SW480 (cell line): ENCODE measurements around the gene SERAC1.
"Not testable (repeated sequence)": the region's sequence is repeated elsewhere in the genome, so short reads cannot be mapped to it uniquely, and the experiment has no call there.

Source experiments
- DNase-seq: peaks from one replicate; pipeline ENCODE4 v3.0.0-alpha.2; 2016; ENCODE audit warnings: low spot score

SERAC1 gene

GRCh38 chr6:158174514-158174913 is 6.5 kb upstream of the SERAC1 start:
- DNase-seq: no peak

DNA sequence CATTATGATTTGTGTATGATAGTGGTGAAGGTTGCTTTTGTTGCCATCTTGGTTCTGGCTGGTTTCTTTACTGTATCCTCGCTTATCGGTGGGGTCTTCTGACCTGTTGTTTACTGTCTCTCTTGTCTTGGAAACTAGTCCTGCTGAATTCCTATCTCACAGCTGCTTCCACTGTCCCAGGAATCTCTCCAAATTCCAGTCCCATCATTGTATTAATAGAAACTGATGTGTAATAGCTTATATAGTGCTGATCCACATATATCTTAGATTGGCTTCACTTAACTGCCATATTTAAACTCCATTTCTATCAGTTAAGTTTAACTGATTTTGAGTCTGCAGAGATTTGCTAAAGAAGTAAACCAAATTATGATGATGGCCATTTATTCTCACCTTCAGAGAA is 6.0 kb upstream of the SERAC1 start:
- DNase-seq: no peak

DNA sequence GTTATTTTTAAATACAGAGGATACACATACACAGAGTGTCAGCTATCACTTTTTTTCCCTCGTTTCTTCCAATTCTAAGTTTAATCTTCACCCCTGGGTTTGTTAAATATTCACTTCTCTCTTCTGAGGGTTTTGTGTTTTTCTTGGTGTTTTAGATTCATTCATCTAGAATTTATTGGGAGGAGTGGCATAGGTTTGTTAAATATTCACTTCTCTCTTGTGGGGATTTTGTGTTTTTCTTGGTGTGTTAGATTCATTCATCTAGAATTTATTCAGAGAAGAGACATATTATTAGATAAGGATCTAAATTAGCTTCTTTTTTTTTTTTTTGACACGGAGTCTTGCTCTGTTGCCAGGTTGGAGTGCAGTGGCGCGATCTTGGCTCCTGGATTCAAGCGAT is 3.9 kb upstream of the SERAC1 start:
- DNase-seq: no peak

DNA sequence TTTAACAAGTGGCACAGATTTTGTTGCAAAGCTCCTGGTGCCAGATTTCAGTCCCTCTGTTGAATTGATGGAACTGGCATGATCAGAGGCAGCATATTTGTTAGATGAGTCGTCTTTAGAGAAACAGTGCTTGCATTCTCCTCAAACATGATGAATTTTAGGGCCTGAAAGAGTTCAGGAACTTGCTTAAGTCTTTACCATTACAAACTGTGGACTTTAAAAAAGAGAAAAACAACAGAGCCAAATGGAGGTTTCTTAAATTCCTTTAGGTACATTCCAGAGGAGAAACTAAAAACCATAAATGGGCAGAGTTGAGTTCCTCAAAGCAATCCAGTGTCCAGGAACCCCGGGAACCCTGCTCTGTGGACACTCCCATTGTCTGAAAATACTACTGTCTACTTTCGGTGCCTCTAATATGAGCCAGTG is 2.6 kb upstream of the SERAC1 start:
- DNase-seq: peak; percentile 18

DNA sequence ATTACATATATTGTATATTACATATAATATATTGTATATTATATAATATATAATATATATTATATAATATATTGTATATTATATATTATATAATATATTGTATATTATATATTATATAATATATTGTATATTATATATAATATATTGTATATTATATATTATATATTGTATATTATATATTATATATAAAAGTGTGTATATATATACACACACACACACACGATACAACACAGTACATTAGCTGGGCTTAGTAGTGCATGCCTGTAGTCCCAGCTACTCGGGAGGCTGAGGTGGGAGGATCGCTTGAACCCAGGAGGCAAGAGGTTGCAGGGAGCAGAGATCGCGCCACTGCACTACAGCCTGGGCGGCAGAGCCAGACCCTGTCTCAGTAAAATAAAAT is 1.6 kb upstream of the SERAC1 start:
- not testable (repeated sequence) for DNase-seq

DNA sequence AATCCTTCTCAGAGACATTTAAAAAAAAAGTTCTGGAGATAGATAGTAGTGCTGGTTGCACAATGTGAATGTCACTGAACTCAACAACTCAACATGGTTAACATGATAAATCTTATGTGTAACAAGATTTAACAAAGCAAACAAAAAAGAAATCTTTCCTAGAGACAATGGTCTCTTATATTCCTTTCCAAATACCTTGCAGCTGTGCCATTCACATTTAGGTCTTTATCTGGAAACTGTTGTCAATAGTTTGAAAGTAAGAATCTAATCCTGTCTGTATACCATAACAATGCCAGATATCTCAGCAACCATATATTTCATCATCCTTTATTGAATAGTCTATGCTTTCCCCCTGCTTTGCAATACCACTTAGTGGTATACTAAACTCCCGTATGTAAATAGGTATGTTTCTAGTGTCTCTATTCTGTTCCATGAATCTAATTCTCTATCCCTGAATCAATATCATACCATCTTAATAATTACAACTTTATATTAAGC is 2.1 kb downstream of the SERAC1 start:
- DNase-seq: no peak

DNA sequence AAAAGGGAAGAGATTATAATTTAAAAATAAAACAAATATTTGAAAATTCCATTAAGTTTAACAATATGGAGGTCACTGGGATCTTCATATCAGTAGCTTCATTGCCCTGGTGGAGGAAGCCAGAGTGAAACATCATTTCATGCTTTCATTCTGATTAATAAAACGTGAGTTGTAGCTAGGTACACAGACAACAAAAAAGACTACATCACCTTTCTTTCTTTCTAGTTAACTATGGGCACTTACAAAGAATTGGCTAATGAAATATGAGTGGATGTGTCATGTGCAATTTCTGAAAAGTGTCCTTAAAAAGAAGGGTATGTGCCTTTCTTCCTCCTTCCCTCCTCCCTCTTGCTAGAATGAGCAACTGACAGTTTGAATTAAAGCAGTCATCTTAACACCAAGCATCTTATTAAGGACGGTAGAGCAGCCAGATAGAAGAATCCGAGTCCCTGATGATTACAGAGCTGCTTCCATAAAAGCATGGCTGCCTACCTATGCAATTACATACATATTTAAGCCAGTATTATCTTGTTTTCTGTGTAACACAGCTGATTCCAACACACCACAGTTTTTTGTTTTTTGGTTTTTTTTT is 3.4 kb downstream of the SERAC1 start:
- no peak for DNase-seq

GRCh38 chr6:158161566-158162254 is 6.4 kb downstream of the SERAC1 start:
- no peak for DNase-seq

- no peak for DNase-seq
Observed at GRCh38 chr6:158160932-158161539, 7.0 kb downstream of the SERAC1 start.

- DNase-seq: no peak
Observed at GRCh38 chr6:158158748-158159147, 9.3 kb downstream of the SERAC1 start.

DNA sequence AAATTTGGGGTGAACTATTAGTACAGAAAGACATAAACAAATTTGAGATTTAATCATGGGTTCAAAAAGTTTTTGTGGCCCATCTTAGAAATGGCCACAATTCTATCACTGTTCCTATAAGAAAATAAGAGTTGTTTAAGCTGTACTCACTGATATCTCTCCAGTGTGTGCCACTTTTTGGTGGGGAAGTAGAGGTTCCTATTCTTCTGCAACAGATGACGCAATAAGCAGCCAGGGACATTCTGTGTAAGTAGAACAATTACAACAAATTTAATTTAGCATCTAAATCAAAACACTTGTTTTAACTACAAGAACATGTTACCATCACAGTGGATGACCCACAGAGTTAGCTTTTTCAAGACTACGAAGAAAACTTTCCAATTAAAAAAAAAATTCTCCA is 9.9 kb downstream of the SERAC1 start:
- no peak for DNase-seq

DNA sequence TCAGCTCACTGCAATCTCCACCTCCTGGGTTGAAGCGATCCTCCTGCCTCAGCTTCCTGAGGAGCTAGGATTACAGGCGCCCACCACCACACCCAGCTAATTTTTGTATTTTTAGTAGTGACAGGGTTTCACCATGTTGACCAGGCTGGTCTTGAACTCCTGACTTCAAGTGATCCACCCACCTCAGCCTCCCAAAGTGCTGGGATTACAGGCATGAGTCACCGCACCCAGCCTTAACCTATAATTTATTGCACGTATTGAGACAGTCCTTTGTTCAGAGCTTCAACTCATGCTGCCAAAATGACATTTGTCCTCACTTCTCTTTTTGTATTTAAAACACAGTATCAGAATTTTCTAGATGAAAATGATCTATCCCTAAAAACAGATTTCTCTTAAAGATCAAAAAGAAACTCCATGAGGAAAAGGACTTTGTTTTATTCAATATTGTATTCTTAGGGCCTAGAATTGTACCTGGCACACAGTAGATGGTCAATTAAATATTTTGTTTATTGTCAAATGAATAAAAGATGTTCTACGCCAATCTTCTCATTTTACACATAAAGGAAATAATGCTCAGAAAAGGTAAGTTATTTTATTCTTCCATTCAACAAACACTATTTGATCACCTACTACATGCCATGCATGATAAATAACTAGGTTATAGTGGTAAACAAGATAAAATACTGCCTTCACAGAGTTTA is 10.8 kb downstream of the SERAC1 start:
- DNase-seq: no peak

- no peak for DNase-seq
Observed at GRCh38 chr6:158154816-158155215, 13.2 kb downstream of the SERAC1 start.

GRCh38 chr6:158153576-158153975 is 14.5 kb downstream of the SERAC1 start:
- no peak for DNase-seq

DNA sequence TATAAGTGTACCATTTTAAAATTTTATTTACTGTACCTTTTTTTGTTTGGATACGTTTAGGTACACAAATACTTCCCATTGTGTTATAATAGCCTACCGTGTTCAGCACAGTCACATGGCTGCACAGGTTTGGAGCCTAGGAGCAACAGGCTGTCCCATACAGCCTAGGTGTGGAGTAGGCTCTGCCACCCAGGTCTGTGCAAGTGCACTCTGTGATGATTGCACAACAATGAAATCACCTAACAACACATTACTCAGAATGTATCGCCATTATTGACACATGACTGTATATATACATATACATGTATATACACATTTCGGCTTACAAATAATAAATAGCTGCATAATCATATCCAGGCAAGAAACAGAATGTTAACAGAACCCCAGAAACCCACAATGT is 15.4 kb downstream of the SERAC1 start:
- DNase-seq: no peak

GRCh38 chr6:158152025-158152424 is 16.0 kb downstream of the SERAC1 start:
- DNase-seq: not testable (repeated sequence)

- peak; percentile 37 for DNase-seq
Observed at GRCh38 chr6:158150701-158151100, 17.4 kb downstream of the SERAC1 start.

DNA sequence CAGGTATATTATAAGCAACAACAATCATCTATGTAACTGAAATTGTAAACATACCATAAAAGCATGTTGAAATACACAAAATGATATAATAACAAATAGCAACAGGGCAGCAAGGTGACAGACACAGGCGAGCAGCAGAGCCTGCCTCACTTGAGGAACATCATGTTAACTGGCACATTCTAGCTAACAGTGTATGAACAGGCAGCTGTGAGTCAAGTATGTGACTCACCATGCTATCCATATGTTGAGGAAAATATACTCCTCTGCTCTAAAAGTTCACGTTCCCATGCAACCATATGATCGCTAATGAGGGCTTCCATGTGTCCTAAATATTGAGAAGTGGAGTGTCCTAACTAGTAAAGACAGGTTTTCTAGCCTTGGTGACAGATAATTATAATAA is 18.4 kb downstream of the SERAC1 start:
- DNase-seq: no peak

DNA sequence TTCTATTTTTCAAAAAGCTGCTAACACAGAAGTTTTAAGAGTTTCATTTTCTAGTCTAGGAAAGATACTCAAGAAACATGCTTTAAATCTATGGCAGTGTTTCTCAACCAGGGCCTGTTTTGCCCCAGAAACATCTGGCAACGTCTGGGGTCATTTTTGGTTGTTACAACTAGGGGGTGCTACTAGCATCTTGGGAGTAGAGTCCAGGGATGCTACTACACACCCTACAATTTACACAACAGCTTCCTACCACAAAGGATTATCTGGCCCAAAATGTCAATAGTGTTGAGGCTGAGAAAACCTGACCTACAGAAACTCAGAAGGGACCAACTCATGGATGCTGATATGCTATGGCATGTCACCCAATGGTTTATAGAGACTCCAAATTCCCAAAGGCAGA is 24.4 kb downstream of the SERAC1 start:
- no peak for DNase-seq

- DNase-seq: no peak
Observed at GRCh38 chr6:158142789-158143188, 25.3 kb downstream of the SERAC1 start.

- DNase-seq: peak; percentile 28
Observed at GRCh38 chr6:158131926-158132325, 36.1 kb downstream of the SERAC1 start.

DNA sequence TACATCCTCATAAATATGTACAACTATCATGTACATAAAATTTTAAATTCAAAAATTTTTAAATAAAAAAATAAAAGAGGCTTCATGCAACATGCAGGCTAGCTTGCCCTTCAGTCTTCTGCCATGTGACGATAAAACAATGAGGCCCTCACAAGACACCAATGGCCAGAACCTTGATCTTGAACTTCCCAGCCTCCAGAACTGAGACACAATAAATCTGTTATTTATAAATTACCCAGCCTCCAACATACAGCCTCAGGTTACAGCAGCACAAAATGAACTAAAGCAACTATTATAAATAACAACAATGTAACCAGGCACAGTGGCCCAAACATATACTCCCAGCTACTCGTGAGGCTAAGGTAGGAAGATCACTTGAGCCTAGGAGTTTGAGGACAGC is 42.8 kb downstream of the SERAC1 start:
- DNase-seq: no peak

- no peak for DNase-seq
Observed at GRCh38 chr6:158124288-158124687, 43.8 kb downstream of the SERAC1 start.
